Eye (tissue), 1 donor: Measurements from ENCODE around the gene LBX2.
"Not testable (repeated sequence)": the region's sequence is repeated elsewhere in the genome, so short reads cannot be mapped to it uniquely, and the experiment has no call there.

Experiments used
- DNase-seq: peaks from one replicate; pipeline ENCODE4 v3.0.0-alpha.2; 2015

Gene LBX2

DNA sequence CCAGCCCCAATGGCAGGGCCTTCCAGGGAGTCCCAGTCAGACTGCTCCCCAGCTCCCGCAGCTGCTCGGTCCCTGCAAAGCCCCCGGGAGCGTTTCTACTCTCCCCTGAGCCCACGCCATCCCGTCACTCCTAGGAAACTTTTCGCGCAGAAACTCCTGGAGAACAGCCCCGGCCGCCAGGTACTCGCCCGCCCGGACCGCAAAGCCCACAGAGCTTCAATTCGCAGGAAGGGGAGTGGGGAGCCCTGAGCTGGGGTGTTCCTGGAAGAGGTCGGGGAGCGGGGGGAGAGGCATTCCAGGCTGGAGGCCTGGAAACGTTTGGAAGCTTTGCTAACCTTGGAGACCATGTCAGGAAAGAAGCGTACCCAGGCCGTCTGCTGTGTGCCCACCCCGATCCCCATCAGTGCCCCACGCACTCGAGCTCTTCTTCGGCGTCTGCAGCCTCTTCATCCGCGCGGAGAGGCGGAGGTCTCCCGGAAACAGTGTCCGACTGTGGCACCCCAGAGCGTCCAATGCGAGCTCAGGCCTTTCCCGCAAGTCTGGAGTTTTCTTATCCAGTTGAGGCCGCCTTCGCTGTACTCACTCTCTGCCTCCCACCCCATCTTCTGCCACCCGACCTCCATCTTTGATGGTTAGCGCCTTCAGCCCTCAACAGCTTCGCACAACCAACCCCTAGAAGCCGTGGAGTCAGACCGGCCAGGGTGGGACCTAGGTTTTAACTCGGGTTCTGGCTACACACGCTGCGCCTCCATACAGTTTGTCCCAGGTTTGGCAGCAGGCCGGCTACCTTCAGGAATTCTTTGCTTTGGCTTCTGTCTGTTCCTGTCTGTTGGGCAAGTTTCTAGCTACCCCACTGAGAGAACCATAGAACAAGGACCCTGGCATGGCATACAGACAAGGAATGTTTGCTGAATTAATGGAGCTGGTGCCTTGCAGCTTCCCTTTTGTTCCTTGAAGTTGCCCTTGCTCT, 4.4 kb upstream of the LBX2 start:
- peak; percentile 26 for DNase-seq

GRCh38 chr2:74502720-74503505, 3.5 kb upstream of the LBX2 start:
- DNase-seq: peak; percentile 70

DNA sequence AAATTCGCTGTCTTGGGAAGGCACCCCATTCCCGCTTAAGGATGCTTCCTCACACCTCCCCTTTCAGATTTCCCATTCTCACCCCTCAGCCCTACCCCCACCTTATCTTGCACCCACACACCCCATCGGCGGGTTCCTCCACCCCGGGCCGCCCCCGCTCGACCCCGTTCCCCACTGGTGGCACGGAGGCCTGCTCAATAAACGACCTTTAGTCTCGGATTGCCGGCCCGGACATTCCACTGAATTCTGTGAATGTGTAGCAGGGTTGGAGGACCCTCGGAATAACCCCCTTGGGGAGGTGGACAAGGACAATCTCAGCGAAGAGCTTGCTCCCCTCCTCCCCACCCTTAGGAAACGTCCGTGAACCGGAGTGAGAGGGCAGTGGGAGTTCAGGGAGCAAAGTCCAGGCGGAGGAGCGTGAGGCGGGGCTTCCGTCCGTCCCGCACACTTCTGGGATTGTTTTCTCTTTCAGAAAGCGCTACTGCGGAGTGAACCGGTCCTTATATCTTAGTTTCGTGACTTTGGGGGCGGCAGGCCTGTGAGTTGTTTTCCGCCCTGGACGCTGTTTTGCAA, 2.8 kb upstream of the LBX2 start:
- DNase-seq: peak; percentile 48

DNA sequence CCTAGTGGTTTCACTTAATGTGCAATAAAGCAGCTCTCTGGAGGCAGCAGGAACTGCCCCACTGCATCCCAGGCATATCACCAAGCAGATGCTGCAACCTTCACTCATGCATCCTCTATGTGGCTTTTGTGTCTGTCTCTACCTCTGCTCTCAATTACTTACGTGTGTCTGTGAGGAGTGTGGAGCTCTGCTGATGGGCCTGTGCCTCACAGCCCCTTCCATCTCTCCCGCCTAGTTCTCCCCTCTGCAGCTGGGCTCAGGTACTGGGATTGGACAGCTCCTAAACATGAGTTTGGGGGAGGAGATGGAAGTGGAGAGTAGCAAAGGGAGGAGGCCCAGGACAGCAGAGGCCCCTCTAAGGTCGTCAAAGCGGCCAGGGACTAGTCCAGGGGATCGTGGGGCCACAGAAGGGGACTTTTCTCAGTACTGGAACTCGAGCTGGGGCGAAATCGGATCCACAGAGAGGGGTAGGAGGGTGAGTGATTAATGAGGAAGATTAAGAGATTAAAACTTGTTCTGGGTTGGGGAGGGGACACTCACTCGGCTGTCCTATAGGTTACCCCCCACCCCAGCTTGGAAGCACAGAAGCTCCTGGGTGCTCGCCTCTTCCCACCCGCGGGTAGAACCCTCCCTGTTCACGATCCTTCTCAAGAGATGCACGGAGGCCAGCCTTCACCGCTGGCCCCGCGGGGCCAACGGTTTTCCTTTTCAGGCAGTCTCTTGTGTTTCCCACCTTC, 2.1 kb upstream of the LBX2 start:
- DNase-seq: peak; percentile 43

GRCh38 chr2:74500578-74500946, 1.2 kb upstream of the LBX2 start:
- DNase-seq: no peak

DNA sequence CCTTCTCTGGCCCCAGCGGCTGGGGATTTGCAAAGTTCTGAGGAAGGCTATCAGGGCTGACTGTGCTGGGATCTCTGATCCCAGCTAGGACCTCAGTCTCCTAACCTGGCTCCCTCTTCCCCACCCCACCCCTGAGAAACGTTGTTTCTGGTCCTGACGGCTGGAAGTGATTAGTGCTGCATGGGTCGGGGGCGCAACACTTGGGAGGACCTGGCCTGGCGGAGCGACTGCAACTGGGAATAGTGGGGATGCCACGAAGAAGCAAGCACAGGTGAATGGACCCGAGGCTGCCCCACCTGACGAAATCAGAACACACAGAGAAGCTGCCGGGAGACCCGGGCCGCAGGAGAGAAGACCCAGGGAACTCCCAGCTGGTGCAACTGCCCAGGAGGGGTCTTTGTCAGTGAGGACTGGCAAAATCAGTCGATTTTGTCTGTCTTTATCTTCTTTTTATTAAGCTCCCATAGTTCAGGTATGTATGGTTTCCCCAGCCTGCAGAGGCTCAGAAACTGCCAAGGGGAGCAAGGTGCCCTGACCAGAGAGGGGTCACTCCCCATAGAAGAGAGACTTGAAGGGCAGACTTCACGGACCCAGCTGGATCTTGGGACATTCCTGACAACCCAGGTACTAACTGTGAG, 656 bp upstream of the LBX2 start:
- DNase-seq: no peak

DNA sequence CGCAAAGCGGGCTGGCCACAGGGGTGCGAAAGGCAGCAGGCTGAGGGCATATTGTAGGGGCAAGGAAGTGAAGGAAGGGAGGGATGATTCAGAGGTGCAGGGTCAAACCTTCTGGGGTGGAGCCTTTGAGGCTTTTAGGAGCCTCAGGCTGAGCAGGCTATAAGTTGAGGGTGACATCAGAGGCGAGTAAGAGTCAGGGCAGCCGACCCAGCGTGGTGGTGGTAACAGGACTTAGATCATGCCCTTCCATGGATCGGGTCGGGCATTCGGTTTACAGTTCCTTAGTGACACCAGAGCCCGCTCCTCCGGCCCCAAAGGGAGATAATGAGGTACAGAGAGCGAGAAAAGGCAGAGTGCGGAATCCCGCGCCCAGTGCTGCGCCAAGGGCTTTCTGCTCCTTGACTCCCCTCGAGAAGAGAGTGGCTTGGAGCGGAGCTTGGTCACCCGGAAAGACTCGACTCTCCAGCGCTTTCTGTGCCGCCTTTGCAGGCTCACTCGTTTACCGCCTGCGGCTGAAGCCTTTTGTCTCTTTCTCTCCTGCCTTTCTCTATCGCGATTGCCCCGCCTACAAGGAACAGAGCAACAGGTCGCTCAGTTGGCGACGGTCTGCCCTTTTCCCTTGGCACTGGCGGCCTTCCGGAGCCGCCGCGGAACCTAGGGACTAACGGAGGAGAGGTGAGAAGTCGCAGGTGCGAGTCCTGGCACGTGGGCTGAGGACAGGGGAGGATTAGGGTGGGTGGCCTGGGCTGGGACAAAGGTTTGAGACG, 720 bp downstream of the LBX2 start:
- peak; percentile 77 for DNase-seq

GRCh38 chr2:74497777-74498499, 1.5 kb downstream of the LBX2 start:
- DNase-seq: peak; percentile 53

DNA sequence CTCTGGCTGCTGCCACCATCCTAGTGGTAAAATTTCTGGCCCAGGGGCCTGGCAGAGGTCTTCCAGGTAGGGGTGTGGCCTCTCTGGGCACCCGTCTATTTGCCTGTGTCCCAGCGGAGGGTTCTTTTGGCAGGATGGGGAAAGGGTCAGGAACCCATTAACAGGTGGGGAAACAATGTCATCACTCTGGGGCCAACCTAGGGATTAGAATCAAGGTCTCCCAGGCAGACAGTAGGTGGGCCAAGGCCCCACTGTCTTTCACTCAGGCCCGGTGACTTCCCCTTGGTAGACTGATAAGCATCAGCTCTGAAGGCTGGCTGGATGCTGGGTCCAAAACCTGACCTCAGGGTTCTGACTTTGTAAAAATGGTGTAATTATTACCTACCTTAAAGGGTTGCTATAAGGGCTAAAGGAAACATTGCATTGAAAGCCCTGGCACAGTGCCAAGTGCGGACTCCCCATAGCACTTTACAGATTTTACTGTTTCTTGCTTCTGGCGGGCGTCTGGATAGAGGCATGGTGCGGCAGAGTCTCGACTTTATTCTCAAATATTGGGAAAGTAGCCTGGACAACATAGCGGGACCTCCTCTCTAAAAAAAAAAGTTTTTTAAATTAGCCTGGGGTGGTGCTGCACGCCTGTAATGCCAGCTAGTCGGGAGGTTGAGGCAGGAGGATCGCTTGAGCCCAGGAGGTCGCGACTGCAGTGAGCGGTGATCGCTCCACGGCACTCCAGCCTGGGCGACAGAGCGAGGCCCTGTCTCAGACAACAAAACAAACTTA, 2.2 kb downstream of the LBX2 start:
- no peak for DNase-seq

- no peak for DNase-seq
These were observed 4.0 kb downstream of the LBX2 start for GRCh38 chr2:74495440-74495839.

DNA sequence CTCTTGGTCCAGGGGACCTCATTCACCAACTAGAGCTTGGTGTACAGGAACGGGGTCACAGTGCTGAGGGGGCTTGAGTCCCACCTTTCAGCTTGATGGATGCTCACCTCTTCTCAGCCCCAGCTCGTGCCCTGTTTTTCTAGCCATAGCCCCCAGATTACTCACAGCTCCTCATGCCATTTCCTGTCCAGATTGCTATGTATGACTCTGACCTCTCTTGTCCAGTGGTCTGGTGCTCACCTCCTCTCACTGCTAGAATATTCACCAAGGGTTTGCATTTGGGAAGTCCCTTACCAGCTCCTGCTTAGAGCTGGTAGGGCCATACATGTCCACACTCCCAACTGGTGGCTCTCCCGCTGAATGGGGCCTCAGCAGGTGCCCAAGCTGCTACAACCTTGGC, 5.9 kb downstream of the LBX2 start:
- DNase-seq: no peak

- no peak for DNase-seq
These were observed 7.5 kb downstream of the LBX2 start for GRCh38 chr2:74491648-74492544.

GRCh38 chr2:74489906-74490305, 9.5 kb downstream of the LBX2 start:
- no peak for DNase-seq

DNA sequence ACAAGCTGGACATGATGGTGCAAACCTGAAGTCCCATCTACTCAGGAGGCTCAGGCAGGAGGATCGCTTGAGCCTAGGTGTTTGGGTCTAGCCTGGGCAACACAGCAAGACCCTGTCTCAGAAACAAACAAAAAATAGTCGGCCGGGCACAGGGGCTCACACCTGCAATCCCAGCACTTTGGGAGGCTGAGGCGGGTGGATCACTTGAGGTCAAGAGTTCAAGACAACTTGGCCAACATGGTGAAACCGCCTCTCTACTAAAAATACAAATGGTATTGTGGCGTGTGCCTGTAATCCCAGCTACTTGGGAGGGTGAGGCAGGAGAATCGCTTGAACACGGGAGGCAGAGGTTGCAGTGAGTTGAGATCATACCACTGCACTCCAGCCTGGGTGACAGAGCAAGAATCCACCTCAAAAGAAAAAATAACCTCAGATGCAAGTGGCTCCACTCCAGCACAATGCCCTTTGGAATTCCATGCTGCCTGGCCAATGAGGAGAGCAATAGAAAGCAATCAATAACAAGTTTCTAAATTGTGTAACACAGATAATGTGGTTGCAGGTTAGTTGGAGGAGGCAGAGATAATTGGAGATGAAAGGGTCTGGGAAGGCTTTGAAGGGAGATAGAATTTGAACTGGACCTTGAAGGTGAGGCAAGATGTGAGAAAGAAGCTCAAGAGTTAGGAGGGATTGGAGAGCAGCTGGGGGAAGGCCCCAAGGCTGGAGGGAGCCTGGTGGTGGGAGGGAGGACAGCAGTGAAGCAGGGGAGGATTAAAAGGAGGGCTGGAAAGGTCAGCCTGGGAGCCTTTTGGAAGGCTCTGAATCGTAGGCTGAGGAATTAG, 10.5 kb downstream of the LBX2 start:
- DNase-seq: no peak

DNA sequence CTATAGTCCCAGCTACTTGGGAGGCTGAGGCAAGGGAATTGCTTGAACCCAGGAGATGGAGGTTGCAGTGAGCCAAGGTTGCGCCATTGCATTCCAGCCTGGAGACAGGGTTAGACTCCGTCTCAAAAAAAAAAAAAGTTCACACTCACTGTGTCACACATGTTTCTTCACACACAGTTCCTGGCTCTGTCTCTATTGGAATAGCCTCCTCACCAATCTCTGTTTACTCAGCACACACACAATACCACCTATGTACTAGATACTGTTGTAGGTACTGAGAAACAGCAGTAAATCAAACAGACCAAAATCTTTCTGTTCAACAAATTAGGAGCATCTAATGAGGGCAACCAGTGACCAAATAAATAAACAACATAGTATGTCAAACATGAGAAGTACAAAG, 13.3 kb downstream of the LBX2 start:
- DNase-seq: no peak

- DNase-seq: not testable (repeated sequence)
These were observed 15.7 kb downstream of the LBX2 start for GRCh38 chr2:74483675-74484164.

- DNase-seq: peak; percentile 98
These were observed 16.4 kb downstream of the LBX2 start, which contains the start of the genes CCDC142 and TTC31 for GRCh38 chr2:74482801-74483674. CCDC142 (minus strand) TSS chr2:74482998; CDS start chr2:74482837, 161 bp downstream. TTC31 (plus strand) TSS chr2:74483081; CDS start chr2:74483096, 15 bp downstream.
